AG09309 (cell line): ENCODE measurements around the gene KLHL29.

Experiments
- DNase-seq: peaks from one replicate; pipeline ENCODE4 v3.0.0-alpha.2; 2010; ENCODE audit warnings: low read depth
- H3K4me3 ChIP-seq: 2 replicates; pipeline ENCODE4 v1.5.1; 2011; ENCODE audit warnings: mild to moderate bottlenecking, low read depth, low read length, moderate library complexity; ENCODE audit not compliant: control insufficient read depth
- CTCF ChIP-seq: IDR thresholded peaks from 2 replicates; pipeline ENCODE4 v1.5.1; 2011; ENCODE audit warnings: mild to moderate bottlenecking, low read depth, low read length, inconsistent platforms; ENCODE audit not compliant: insufficient read depth, control insufficient read depth; ENCODE audit errors: missing control alignments

KLHL29 gene

DNA sequence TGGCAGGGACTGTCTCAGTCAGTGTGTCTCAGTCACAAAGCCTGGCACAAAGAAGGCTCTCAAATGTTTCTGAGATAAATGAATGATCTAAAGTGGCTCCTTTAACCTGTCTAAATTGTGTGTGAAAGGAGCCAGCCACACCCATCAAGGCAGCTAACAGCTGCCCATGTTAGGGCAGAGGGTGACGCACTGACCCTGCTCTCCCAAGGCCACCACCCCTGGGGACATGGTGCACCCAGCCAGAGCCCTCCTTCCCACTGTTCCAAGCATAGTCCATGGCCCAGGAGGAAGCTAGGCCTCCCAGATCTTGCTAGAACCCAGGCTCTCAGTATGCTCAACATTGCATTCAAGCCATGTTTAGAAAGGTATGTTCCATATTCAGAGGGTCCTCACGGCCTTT lies 100.3 kb downstream of the KLHL29 start:
- H3K4me3 ChIP-seq: no peak overlapping the region
- no peak for DNase-seq
- TF ChIP-seq CTCF: no peak

DNA sequence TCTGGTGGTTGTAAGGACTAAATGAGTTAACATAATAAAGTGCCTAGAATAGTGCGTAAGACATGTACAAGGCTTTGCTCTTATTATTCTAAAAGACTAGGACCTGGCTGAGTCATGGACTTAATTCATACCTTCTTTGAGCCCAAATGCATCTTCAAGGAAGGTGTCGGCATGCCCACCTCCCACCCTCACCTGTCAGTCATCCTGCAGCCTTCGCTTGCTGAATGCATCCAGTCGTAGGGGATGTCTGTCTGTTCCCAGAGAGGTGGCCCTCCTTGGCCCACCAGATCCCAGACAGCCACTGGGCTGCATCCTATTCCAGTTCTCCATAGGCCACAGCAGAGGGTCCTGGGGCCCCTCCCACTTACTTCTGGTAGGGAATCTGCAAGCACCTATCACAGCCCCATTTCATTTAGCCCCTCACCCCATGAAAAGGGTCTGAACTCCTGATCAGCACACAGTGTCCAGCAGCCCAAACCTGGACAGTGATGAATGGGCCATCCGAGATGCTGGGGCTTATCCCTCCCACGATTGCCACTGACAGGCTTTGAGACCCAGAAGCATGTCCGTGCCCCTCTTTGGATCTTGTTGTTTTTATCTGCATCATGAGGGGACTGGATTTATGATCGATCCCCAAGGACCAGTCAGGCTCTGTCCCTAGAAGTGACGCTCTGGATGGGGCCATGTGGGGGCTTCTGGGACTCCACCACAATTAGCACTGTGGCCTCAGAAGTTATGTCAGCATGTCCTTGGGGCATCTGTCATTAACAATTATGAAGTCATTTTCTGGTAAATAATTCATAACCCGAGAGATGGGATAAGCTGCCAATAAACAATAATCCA lies 101.1 kb downstream of the KLHL29 start:
- TF ChIP-seq CTCF: no peak
- H3K4me3 ChIP-seq: no peak overlapping the region
- DNase-seq: no peak

DNA sequence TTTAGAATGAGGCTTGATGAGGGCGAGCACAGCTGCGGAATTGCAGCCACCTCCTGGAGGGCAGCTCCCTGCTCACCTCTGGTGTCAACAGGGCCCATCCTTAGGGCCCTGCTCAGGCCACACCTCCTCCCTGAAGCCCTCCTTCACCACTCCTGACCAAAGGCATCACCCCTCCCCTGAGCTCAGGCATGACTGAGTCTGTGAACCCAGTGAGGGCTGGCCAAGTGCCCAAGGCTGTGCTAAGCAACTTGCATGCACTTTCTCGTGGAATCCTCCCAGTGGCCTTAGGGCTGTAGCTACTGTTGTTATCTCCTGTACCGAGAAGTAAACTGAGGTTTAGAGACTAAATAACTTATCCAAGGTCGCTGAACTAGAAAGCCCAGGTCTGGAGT lies 101.7 kb downstream of the KLHL29 start:
- TF ChIP-seq CTCF: no peak

DNA sequence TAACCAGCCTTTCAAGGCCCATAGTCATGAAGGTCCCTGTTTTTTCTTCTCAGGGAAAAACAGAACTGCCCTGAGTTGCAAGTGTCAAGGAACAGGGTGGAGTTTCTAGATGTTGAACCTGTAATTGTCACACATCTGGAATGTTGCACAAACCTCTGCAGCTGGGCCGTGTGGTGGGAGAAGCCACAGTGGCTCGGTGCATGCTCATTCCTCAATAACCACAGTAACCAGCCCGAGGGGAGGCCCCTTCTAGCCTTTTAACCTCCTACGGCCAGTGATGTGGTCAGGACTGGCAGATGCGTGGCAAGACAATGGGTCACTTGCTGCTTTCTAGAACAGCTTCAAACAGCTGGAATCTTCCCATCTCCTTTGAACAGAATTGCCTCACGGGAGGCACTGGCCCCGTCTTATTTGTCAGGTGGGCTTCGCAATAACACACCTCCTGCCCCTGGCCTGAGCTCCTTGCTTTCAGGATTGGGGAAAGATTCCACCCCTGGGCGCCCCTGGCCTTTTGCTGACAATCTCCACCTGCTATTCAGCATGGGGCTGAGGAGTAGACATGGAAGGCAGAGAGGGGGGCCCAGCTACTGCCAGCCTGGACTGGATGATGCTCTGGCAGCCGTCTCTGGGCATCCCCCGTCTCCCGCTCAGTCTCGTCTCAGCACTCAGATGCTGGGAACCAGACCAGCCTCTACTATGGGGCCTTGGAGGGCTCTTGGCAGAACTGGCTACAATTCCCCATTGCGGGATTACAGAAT lies 102.9 kb downstream of the KLHL29 start:
- H3K4me3 ChIP-seq: no peak overlapping the region
- TF ChIP-seq CTCF: no peak
- peak; percentile 61 for DNase-seq

More for the DNA sequence above, 101.7 kb downstream of the KLHL29 start:
- H3K4me3 ChIP-seq: no peak overlapping the region
- no peak for DNase-seq

GRCh38 chr2:23488584-23488983 lies 103.6 kb downstream of the KLHL29 start:
- DNase-seq: no peak
- no peak for TF ChIP-seq CTCF
- H3K4me3 ChIP-seq: no peak overlapping the region

DNA sequence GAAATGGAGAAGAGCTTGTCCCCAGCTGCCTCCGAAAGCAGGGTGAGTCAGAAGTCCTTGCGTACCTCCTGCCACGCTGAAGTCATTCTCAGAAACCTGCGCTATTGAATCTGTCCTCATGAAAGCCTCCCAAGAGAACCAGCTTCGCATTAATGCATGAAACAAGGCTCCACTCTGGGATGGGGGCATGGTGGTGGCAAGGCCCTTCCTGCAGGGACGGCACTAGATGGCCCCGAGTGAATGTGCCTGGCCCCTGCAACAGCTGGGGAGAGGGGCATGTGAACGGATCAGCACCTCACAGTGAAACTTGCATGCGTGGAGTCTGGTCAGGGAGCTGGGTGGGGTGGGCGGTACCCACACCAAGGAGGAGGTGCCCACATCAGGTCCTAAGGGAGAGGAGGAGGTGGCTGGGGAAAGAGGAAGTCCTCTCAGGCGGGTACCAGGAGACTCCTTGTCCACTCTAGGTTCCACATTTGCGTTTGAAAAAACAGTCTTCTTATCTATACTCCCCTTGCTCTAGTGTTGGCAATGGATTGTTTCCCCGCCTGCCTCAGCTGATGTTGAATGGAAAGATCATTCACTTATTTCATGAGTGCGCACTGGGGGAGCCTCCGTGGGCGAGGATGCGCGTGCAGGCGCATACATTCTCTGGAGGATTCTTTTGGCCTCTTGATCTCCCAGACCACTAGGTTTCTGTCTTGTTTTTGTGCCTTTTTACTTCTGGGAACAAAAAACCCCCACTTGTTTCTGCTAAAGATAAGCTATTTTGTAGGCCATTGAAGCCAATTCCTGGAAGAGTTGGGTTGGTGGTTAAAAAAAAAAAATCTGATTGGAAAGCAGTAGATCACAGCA lies 104.7 kb downstream of the KLHL29 start:
- no peak overlapping the region for H3K4me3 ChIP-seq
- no peak for TF ChIP-seq CTCF
- no peak for DNase-seq
